Suppressor macrophage (primary cell): ENCODE measurements around the gene ZG16.

Source experiments
- DNase-seq, 4 experiments: peaks; one replicate each; pipeline ENCODE4 v3.0.0-alpha.2; 2020 to 2022

The ZG16 gene

DNA sequence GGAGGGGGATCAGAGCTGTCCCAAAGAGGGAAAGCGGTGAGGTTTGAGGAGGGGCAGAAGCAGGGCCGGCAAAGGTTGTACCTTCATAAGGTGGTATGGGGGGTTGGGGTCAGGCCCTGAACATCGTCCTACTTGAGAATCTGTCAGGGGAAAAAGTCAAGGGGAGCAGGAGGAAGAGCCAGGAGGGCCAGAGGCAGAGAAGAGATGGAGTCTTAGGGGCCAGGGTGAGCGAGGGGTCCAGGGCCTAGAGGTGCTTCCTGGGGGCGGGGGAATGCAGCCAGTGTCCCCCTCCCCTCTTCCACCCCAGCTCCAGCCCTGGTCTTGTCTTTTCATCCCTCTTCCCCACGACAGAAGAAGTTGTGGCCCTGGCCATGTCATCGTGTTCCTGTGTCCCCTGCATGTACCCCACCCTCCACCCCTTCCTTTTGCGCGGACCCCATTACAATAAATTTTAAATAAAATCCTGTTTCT is 32.7 kb downstream of the ZG16 start:
- no peak for DNase-seq

DNA sequence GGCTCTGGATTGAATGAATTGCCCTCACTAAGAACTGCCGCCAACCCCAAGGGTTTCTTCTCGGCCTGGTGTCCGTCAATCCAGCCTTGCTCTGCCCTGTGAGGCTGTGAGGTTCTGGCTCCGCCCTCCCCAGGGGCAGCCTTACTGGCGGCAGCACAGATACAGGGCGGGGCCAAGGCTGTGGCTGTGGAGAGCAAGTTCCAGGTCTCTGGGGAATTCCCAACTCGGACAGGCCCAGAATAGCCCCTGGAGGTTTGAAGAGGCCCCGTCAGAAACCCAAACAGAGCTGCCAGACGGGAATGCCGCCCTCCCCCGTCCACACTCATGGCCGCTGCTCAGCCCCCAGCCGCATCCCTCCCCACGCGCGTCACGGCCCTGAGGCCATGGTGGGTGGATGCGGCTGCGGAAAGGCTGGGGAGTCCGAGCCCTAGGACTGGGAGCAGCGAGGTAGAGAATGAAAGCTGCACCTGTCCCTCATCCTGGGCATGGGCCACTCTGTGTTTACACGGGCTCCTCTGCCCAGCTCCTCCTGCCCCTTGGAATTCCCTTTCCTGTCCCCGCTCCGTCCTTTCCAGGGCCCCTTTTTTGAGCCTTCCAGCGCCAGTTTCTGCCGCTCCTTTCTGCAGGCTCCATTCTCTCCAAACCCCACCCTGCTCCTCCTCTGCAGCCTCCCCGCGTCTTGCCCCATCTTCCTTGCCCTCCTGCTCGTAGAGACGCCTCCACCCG is 33.3 kb downstream of the ZG16 start:
- peak; percentile 90 to 95 (median 94) for DNase-seq

DNA sequence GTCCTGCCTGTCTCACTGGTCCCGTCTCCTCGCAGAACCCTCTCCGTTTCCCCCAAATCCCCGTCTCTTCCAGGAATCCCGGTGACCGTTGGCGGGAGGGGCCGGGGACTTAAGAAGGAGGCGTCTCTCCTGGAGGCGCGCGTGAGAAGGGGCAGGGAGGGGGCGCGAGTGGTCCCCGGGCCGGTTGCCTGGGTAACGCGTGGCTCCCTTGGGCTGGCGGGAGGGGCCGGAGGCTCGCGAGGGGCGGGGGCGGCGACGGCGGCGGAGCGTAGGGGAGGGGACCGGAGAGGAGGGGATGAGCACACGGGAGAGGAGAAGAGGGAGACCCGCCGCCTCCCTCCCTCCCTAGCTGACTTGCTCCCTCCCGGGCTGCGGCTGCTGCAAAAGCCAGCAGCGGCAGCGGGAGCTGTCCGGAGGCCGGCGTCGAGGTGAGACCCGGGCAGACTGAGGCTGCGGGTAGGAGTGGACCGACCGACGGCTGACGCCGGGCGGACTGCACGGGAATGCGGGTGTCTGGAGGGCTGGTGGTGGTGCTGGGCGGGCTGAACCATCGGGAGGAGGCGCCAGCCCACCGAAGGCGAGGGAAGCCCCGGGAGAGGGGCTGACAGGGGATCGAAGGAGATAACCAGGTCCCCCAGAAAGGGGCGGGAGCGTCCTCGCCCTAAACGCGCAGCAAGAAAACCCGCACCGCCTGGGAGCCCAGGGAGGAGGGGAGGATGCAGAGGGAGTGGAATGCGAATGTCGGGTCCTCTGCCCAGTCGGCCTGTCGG is 34.0 kb downstream of the ZG16 start, which contains the start of gene PRRT2:
Gene PRRT2, plus strand, starts transcription at position 298 of the 770 bp plus-strand sequence. CDS start 862 bp downstream, outside the sequence.
- DNase-seq = peak in 3 of 4 experiments; percentile 30 to 51 (median 41)

DNA sequence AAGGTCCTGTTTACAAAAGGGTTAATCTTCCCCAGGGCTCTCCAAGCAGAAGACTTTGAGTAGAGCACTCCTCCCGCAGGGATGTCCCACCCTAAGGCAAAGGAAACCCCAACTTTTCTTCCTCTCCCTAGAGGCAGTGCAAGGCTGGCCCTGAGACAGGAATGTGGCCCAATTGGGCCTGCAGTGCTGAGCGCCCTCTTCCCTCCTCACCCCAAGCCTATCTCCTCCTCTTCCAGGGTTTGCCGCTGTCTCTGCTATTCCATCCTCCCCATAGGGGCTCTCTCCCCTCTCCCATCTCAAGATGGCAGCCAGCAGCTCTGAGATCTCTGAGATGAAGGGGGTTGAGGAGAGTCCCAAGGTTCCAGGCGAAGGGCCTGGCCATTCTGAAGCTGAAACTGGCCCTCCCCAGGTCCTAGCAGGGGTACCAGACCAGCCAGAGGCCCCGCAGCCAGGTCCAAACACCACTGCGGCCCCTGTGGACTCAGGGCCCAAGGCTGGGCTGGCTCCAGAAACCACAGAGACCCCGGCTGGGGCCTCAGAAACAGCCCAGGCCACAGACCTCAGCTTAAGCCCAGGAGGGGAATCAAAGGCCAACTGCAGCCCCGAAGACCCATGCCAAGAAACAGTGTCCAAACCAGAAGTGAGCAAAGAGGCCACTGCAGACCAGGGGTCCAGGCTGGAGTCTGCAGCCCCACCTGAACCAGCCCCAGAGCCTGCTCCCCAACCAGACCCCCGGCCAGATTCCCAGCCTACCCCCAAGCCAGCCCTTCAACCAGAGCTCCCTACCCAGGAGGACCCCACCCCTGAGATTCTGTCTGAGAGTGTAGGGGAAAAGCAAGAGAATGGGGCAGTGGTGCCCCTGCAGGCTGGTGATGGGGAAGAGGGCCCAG is 34.9 kb downstream of the ZG16 start:
- DNase-seq = no peak

DNA sequence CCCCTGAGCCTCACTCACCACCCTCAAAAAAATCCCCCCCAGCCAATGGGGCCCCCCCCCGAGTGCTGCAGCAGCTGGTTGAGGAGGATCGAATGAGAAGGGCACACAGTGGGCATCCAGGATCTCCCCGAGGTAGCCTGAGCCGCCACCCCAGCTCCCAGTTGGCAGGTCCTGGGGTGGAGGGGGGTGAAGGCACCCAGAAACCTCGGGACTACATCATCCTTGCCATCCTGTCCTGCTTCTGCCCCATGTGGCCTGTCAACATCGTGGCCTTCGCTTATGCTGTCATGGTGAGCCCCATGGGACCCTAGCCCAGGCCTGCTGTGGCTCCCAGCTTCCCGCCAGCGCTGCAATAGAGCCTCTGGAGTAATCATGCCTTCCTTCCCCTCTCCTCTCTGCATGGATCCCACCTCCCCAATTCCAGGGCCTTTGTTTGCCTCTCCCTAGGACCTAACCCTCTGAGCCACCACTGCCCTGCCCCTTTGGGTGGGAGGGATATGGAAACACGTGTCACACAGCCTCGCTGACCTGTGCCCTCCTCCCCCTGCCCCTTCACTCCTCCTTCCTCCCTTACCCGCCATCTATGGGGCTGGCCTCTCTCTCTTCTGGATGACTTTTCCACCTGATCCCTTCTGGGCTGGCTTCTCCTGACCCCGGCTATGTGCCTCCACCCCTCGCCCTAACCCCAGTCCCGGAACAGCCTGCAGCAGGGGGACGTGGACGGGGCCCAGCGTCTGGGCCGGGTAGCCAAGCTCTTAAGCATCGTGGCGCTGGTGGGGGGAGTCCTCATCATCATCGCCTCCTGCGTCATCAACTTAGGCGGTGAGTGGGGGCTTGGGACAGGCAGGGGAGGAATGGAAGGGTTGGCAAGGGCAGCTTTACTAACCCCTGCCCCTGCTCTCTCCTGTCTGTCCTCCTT is 35.8 kb downstream of the ZG16 start:
- DNase-seq = no peak

DNA sequence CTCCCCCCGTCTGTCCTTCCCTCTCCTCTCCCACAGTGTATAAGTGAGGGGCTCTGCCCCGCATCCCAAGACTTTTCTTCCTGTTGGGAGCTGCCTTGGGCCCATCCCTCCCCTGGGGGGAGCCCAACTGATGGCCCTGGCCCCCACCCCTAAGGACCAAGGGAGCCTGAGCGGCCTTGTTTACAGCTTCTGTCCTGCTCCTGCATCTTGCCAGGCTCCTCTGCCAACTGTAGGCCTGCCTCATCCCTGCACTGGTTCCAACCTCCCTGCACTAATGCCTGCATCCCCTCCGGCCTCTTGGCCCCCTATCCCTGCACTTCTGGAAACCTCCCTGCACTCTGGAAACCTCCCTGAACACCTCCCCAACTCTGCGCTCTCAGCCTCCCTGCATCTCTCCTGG is 36.5 kb downstream of the ZG16 start:
- DNase-seq = no peak

DNA sequence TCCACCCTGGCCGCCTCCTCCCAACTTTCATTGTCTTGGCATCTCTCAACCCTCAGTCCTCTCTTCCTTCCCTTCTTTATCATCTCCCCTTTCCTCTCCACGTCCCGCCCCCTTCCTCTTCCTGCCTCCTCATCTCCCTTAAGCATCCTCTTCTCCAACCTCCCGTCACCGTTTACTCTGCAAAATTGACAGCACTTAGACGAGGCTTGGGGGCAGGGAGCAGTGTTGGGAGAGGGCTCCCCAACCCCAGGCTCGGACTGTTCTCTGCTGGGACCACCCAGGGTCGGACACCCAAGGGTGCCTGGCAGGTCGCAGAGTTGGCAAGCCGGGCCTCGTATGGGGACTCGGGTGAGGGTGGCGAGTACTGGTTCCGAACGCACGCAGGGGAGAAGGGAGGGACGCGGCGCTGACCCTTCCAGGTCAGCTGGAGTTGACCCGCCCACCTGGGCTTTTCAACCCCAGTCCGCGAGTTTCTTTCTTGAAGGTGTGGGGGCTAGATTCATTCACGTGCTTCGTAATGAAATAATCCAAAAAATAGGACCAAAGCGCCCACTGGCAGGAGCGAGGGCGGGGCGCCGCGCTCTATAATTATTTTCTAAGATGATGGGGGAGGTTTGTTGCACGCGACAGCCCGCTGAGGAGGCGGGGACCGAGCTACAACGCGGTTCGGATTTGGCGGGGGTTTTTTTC is 37.1 kb downstream of the ZG16 start:
- DNase-seq = peak in 1 of 4 experiments; percentile 14

DNA sequence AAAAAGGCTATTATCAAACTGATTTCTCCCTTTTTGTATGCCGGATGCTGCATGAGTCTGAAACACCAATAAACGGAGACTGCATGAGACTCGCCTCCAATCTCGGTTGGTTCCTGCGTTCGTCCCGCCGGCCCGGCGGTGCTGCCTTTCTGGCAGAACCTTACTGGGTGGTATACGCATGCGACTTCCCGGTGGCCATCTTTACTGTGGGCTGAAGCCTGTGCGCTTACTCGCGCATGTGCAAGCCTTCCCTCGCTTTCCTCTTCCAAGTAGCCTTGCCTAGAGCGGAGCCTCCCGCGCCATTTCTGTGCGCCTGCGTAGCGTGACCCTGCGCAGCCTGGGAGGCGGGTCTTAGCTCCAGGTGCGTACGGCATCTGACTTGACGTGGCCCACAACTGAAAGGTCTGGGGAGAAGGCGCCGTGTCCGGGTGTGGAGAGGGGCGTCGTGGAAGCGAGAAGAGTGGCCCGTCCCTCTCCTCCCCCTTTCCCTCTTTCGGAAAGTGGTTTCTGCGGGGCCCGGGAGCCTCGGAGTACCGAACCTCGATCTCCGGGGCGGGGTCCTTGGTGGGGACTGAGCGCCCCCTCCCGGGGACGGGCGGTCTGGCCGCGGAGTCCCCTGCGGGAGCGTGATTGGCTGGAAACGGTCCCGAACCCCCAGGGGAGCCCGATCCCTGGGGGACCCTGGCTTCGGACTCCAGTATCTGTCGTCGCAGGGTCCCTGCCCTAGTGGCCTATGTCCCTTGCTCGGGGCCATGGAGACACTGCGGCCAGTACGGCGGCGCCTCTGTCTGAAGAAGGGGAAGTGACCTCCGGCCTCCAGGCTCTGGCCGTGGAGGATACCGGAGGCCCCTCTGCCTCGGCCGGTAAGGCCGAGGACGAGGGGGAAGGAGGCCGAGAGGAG is 38.0 kb downstream of the ZG16 start, which contains the start of gene PAGR1:
Gene PAGR1, plus strand, starts transcription at position 360 of the 901 bp plus-strand sequence. Its CDS starts 374 bp downstream, at position 734.
- DNase-seq = peak; percentile 99 to 100 (median 100)

DNA sequence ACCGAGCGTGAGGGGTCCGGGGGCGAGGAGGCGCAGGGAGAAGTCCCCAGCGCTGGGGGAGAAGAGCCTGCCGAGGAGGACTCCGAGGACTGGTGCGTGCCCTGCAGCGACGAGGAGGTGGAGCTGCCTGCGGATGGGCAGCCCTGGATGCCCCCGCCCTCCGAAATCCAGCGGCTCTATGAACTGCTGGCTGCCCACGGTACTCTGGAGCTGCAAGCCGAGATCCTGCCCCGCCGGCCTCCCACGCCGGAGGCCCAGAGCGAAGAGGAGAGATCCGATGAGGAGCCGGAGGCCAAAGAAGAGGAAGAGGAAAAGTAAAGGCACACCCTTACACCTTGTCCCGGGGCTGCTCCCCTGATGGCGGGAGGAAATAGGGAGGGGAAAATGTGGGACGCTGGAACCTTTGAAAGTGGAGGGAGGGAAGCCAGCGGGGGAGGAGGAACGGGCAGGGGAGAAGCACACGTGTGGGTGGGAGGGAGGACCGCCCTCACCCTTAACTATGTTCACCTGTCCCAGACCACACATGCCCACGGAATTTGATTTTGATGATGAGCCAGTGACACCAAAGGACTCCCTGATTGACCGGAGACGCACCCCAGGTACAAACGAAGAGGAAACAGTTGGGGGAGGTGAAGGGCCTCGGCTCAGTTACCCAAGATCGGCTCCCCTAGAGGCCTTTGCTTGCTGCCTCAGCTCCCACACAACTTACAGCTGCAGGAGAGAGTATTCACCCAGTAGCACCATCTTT is 38.8 kb downstream of the ZG16 start:
- peak; percentile 74 to 91 (median 86) for DNase-seq

DNA sequence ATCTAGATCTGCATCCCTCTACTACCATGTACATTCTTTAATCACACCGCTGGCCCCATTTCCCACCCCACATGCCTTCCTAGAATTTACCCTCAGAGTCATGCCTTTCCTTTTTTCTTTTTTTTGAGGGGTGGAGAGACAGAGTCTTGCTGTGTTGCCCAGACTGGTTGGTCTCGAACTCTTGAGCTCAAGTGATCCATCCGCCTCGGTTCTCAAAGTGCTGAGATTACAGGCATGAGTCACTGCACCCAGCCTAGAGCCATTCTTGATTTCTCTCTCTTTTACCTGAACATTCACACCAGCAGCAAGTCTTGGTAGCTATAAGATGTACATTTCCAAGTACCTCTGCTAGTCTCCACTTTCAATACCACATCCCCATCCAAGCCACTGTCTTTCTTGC is 40.0 kb downstream of the ZG16 start:
- no peak for DNase-seq

DNA sequence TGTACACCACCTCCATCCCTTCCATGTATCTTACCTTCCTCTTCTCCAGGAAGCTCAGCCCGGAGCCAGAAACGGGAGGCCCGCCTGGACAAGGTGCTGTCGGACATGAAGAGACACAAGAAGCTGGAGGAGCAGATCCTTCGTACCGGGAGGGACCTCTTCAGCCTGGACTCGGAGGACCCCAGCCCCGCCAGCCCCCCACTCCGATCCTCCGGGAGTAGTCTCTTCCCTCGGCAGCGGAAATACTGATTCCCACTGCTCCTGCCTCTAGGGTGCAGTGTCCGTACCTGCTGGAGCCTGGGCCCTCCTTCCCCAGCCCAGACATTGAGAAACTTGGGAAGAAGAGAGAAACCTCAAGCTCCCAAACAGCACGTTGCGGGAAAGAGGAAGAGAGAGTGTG is 41.5 kb downstream of the ZG16 start:
- DNase-seq = no peak

DNA sequence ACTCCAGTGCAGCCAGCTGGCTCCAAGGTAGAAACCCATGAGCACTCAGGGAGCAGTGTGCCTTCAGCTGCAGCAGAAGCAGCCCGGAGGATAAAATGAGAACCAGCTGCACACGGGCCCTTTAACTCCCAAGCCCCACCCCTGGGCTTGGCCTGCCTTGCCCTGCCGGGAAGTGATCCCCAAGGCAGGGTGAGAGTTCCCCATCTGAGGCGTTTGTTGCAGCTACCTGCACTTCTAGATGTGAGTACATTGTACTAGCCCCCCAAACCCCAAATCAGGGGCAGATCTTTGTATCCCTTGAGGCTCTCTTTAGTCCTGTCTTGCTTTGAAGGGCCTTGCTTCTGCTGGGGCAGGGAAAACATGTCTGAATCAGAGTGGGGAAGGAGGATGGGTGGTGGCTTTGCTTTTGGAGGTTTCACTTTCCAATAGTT is 42.2 kb downstream of the ZG16 start, which contains the start of gene MVP:
Gene MVP, plus strand, starts transcription at position 192 of the 431 bp plus-strand sequence. CDS start 10,088 bp downstream, outside the sequence.
- DNase-seq = peak; percentile 74 to 88 (median 82)

DNA sequence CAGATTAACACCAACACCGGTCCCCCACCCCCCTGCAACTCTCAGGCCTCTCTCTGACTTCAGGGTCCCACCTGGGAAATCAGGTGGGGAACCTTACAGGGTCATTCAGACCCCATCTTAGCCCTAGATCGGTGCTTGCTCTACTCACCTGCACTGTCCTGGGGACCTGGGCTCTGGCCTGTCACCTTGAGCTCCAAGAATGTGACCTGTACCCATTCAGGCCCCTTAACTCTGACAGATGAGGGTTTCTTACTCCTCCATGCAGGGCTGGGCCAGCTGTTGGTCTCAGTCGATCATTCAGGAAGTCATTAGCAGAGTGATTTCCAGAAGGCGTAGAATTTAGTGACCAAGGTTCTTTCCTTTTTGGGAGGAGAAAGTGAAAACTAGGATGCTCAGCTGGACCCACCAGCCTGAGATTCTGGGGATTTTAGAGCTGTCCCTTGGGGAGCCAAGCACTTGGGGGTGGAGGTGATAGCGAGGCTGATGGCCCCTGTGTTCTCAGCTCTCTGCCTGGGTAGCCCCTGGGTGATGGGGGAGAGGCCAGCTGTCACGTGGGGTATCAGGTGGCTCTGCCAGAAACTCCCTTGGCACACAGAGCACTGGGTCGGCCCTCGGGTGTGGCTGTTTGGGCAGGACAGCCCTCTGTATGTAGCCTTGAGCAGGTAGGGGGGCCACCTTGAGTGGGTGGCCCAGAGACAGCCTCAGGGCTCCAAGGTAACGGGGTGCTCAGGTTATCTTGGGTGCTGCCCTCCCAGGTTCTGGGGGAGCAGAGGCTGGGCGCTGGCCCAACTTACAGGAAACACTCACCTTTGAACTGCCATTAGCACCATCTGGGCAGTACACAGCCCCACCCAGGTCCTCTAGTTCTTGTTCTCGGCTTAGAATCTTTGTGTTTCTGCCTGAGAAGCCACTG is 42.9 kb downstream of the ZG16 start:
- peak in 3 of 4 experiments; percentile 33 to 63 (median 50) for DNase-seq

DNA sequence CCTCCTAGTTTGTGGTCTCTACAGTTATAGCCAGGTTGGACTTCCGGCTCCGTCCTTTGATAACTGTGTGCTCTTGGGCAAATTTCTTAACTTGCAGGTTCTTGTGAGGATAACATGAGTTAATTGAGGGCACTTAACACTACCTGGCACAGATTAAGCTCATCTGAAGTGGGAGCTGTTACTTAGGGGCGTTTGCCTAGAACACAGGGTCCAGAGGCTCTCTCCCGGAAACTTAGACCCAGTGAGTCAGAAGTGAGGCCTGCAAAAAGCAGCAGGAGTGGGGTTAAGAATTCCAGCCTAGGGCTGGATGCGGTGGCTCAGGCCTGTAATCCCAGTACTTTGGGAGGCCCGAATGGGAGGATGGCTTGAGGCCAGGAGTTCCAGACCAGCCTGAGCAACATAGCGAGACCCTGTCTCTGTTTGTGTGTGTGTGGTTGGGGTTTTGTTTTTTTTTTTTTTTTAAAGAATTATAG is 43.6 kb downstream of the ZG16 start:
- no peak for DNase-seq

DNA sequence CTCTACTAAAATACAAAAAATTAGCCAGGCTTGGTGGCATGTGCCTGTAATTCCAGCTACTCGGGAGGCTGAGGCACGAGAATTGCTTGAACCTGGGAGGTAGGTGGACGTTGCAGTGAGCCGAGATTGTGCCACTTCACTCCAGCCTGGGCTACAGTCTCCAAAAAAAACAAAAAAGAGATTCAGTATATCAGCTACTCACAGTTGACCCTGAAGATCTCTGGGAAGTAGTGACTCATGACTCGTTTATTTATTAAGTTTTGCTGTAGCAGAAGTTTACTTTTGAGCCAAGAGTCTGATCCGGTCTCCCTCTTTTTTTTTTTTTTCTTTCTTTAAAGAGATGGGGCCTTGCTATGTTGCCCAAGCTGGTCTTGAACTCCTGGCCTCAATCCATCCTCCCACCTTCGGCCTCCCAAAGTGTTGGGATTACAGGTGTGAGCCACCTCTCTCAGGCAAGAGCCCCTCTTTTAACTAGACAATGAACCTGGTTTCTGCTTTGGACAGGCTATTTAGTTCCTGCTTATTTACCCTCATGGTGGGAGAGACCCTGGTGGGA is 46.6 kb downstream of the ZG16 start:
- DNase-seq = no peak

DNA sequence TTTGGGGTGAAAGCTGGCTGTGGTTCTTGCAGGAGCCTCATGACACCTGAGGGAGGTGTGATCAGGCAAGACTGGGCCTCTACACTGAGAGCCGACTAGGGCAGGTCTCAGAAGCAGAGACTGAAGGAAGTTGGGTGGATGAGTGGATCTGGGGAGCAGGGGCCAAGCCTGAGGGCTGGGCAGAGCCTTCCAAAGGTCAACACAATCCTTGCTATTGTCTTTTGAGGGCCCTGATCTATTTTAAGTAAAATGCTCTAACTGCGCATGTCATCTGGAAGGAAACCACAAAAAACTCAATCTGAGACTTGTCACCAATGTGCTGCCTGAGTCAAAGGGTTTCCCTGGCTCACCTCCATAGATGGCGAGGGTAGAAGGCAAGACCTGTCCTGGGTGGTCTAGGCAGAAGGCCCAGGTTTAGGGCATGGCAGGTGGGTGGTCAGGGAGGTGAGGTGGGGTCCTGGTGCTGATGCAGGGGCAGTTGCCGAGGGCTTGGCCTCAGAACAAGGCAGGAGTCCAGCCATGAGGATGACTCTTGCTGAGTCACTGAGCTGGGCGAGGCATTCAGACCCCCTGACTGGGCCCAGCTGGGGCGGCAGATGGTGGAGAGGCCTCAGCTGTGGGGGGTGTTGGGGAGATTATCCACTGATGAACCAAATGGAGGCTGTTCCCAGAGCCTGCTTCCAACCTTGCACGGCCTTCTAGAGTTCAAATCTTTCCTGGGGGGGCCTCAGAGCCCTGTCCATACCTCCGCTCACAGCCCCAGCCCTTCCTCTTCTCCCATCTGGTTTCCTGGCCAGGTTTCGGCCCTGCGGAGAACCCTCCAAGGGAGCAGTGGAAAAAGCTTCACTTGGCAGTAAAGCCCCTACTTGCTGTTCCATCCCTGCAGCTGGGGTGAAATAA is 47.3 kb downstream of the ZG16 start:
- DNase-seq = no peak
